Smooth muscle cell (in vitro differentiated cells): Measurements from ENCODE around the gene ORC3. TPM values are rescaled to one million over a fixed set of nuclear protein-coding genes. Genes with fewer than 3 reads are reported as not detected.

Source experiments
- DNase-seq: peaks from one replicate; lab custom pipeline; 2025; ENCODE audit not compliant: unreplicated experiment; lab: John Stamatoyannopoulos, UW
- H2AFZ ChIP-seq: fragments of 200-600 bp; sonication (generic); 2 replicates; pipeline ENCODE4 v1.6.0; 2016; ENCODE audit warnings: antibody characterized with exemption, low read depth, mild to moderate bottlenecking
- H3F3A ChIP-seq: fragments of 200-600 bp; sonication (generic); 2 replicates; pipeline ENCODE4 v1.6.0; 2017; ENCODE audit warnings: antibody characterized with exemption, low read depth
- H3K27ac ChIP-seq: fragments of 200-600 bp; sonication (generic); 2 replicates; pipeline ENCODE4 v1.5.1; 2016; ENCODE audit warnings: low read depth, mild to moderate bottlenecking
- H3K27me3 ChIP-seq: fragments of 200-600 bp; sonication (generic); 2 replicates; pipeline ENCODE4 v1.6.1; 2016; ENCODE audit warnings: low read depth, mild to moderate bottlenecking
- H3K36me3 ChIP-seq: fragments of 200-600 bp; sonication (generic); 2 replicates; pipeline ENCODE4 v1.5.1; 2016; ENCODE audit warnings: low read depth
- H3K4me1 ChIP-seq: fragments of 200-600 bp; sonication (generic); 2 replicates; pipeline ENCODE4 v1.5.1; 2016; ENCODE audit warnings: low read depth
- H3K4me2 ChIP-seq: fragments of 200-600 bp; sonication (generic); 2 replicates; pipeline ENCODE4 v1.6.0; 2016; ENCODE audit warnings: mild to moderate bottlenecking
- H3K4me3 ChIP-seq: fragments of 200-600 bp; sonication (generic); 2 replicates; pipeline ENCODE4 v1.5.1; 2016; ENCODE audit warnings: mild to moderate bottlenecking
- H3K79me2 ChIP-seq: fragments of 200-600 bp; sonication (generic); 2 replicates; pipeline ENCODE4 v1.6.0; 2016; ENCODE audit warnings: low read depth, mild to moderate bottlenecking
- H3K9ac ChIP-seq: fragments of 200-600 bp; sonication (generic); 2 replicates; pipeline ENCODE4 v1.6.0; 2016; ENCODE audit warnings: low read depth
- H3K9me3 ChIP-seq: fragments of 200-600 bp; sonication (generic); replicated peaks from 2 replicates; pipeline ENCODE4 v1.5.1; 2016; ENCODE audit warnings: low read depth
- H4K20me1 ChIP-seq: fragments of 200-600 bp; sonication (generic); 2 replicates; pipeline ENCODE4 v1.6.0; 2016; ENCODE audit warnings: low read depth
- CTCF ChIP-seq: fragments of 200-600 bp; sonication (generic); IDR thresholded peaks from 2 replicates; pipeline ENCODE4 v1.5.1; 2017; ENCODE audit warnings: borderline replicate concordance, mild to moderate bottlenecking, antibody characterized with exemption; ENCODE audit not compliant: insufficient read depth, poor library complexity, severe bottlenecking
- WGBS: methylation state at CpG from one replicate; pipeline ENCODE4 v1.1.7; 2016; ENCODE audit warnings: low lambda C conversion rate; 5-methylcytosine and 5-hydroxymethylcytosine counted together
- polyA plus RNA-seq: library from polyadenylated mRNA; unstranded; fragments of >200 nt; fragmentation: Nextera tagmentation; extraction: Ambion mirVana; gene quantifications from 2 replicates; pipeline ENCODE4 v1.2.1, GENCODE V29; 2016
- total RNA-seq: library from RNA; depleted of rRNA; stranded (reverse); fragments of >200 nt; gene quantifications from 2 replicates; pipeline ENCODE4 v1.2.3, GENCODE V29; 2014

The ORC3 gene
- total and polyA plus RNA-seq, 2 experiments from 2014 or later: 23.4 to 37.1 TPM

GRCh38 chr6:87697581-87698546 lies 107.9 kb downstream of the ORC3 start:
- Histone ChIP-seq H3K4me3 (peak overlapping the region; percentile 88), H3K4me1 (peaks cover 43% of the 10 kb centered on the region), H3K36me3 (no peaks in the 10 kb centered on the region), H4K20me1 (peaks cover 85% of the 10 kb centered on the region), H3K79me2 (peaks cover 91% of the 10 kb centered on the region), H3K9ac (peak overlapping the region; percentile 17), H3K27me3 (no peaks in the 10 kb centered on the region), H3F3A (peaks cover 5% of the 10 kb centered on the region), H3K27ac (peak overlapping the region; percentile 96), H3K4me2 (peak overlapping the region; percentile 100), H3K9me3 (no peaks in the 10 kb centered on the region), H2AFZ (no peak overlapping the region)
- 54% methylated on average over 8 of the region's 8 CpGs for WGBS
- no peak for DNase-seq
- TF ChIP-seq CTCF: no peak

- no peak for TF ChIP-seq CTCF
- Histone ChIP-seq H3K9ac (peak overlapping the region; percentile 3), H3K4me2 (peak overlapping the region; percentile 100), H3K27me3 (no peaks in the 10 kb centered on the region), H3K79me2 (peaks cover 84% of the 10 kb centered on the region), H3K9me3 (no peaks in the 10 kb centered on the region), H2AFZ (no peak overlapping the region), H3K36me3 (no peaks in the 10 kb centered on the region), H4K20me1 (peaks cover 77% of the 10 kb centered on the region), H3K4me1 (peaks cover 43% of the 10 kb centered on the region), H3K27ac (peak overlapping the region; percentile 96), H3K4me3 (peak overlapping the region; percentile 88), H3F3A (peaks cover 9% of the 10 kb centered on the region)
- WGBS: 6% methylated on average over 2 of the region's 2 CpGs
- DNase-seq: no peak
These were observed 108.6 kb downstream of the ORC3 start for GRCh38 chr6:87698547-87699006.

- H3K27me3 ChIP-seq: no peaks in the 10 kb centered on the region
- H4K20me1 ChIP-seq: peaks cover 67% of the 10 kb centered on the region
- peak overlapping the region; percentile 100 for H3K4me2 ChIP-seq
- DNase-seq: no peak
- H3K4me1 ChIP-seq: peaks cover 34% of the 10 kb centered on the region
- H3K4me3 ChIP-seq: peak overlapping the region; percentile 88
- WGBS: under 1% methylated on average over 4 of the region's 4 CpGs
- peak overlapping the region; percentile 96 for H3K27ac ChIP-seq
- H2AFZ ChIP-seq: no peak overlapping the region
- no peaks in the 10 kb centered on the region for H3K36me3 ChIP-seq
- no peak for TF ChIP-seq CTCF
- H3K9me3 ChIP-seq: no peaks in the 10 kb centered on the region
- peak overlapping the region; percentile 97 for H3K9ac ChIP-seq
- H3F3A ChIP-seq: peaks cover 9% of the 10 kb centered on the region
- peaks cover 74% of the 10 kb centered on the region for H3K79me2 ChIP-seq
These were observed 109.6 kb downstream of the ORC3 start for GRCh38 chr6:87699576-87699975.
